ENCODE results near the gene BAZ2B.
"Not testable (repeated sequence)": the region's sequence is repeated elsewhere in the genome, so short reads cannot be mapped to it uniquely, and the experiment has no call there.

Gene BAZ2B

DNA sequence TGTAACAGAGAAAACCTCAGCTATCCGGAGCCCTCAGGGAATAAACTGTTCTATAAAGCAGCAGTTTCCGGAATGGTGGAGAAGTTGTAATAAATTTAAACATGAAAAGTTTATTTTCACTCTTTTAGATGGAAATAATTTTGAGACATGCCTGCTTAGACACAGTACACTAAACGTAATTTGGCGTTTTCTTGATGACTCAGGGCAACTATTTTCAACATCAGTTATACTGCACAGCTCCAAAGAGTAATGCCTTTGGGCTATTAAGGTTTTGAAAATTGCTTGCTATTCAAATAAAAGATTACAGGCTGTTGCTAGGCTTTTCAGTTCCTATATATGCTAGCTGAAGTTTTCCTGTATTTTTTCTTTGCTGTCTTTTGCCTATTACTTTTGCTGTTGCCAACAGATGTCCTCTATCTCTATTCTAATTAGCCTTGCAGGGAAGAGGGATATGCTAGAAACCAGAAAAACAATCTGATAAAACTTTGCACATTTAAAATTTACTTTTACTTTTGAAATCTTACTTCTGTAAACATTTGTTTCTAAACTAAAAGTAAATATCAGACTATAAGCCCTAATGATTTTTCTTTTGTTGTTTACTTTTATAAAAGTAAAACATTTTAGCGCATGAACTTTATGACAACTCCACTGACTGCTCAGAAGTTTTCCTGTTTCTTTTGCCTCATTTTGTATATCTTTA is 216.5 kb downstream of the BAZ2B start:
- peak; percentile 59 for DNase-seq

GRCh38 chr2:159396799-159397198 is 219.5 kb downstream of the BAZ2B start:
- DNase-seq, result no peak

DNA sequence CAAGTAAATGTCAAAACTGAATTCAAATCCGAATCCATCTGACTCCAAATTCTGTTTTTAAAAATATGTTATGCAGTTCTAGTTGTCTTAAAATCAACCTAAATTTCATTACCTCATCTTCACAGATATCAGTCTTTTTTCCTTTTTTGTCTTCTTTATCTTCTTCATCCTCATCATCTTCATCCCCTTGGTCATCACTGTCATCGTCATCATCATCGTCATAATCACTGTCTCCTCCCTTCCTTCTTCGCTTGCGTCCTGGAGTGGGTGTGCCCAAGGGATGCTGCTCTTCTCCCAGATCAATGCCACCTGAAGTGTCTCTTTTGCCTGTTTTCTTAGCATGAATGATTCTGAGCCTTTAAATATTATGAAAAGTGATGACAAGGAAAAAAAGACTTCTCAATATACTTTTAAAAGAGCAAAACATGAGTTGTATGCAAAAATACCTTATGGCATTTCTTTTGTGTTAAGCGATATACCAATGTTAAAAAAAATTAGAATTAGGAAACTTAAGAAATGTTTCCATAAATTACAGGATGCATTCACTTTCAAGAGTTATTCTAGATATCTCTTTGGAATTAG is 233.8 kb downstream of the BAZ2B start:
- DNase-seq, result no peak

GRCh38 chr2:159381574-159381973 is 234.8 kb downstream of the BAZ2B start:
- DNase-seq, result no peak

GRCh38 chr2:159380685-159381239 is 235.6 kb downstream of the BAZ2B start:
- no peak for DNase-seq

- no peak for DNase-seq
Measured at GRCh38 chr2:159379181-159379580, 237.2 kb downstream of the BAZ2B start.

DNA sequence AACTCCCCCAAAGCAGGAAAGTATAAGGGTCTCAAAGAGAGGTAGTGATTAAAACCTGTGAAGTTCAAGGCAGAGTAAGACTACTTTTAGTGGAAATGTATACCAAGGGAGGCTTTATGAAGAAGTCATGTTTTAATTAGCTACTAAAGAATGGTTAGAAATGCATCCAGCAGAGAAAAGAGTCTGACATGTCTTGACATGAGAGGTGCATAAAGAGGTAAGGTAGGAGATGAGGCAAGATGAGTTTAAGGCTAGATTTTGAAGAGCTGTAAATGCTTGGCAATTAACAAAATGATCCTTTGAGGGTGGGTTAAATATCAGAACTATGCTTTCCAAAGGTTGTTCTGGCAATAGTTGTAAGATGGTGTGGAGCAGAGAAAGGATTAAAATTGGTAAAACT is 241.1 kb downstream of the BAZ2B start:
- DNase-seq, result no peak

- DNase-seq, result no peak
Measured at GRCh38 chr2:159371506-159371905, 244.8 kb downstream of the BAZ2B start.

- no peak for DNase-seq
Measured at GRCh38 chr2:159366538-159366937, 249.8 kb downstream of the BAZ2B start.

GRCh38 chr2:159362816-159363251 is 253.5 kb downstream of the BAZ2B start:
- DNase-seq, result no peak

- no peak for DNase-seq
Measured at GRCh38 chr2:159362094-159362493, 254.3 kb downstream of the BAZ2B start.

- DNase-seq, result not testable (repeated sequence)
Measured at GRCh38 chr2:159361603-159362002, 254.7 kb downstream of the BAZ2B start.

- no peak for DNase-seq
Measured at GRCh38 chr2:159356053-159356554, 260.2 kb downstream of the BAZ2B start.

DNA sequence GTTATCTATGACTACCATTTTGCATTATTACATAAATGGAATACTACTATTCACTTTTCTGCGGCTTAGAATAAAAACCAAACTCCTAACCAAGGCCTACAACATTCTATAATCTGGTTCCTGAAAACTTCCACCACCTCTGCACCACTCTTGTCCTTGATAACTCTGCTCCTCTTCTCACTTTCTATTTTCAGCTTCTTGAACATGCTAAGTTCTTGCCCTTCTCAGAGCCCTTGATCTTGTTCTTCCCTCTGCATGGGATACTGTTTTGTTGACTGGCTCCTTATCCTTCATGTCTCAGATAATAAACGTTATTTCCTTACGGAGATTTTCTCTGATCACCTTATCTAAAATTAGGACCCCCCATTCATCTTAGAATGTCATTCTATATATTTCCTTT is 264.4 kb downstream of the BAZ2B start:
- DNase-seq, result no peak

GRCh38 chr2:159349674-159350299 is 266.6 kb downstream of the BAZ2B start:
- no peak for DNase-seq

DNA sequence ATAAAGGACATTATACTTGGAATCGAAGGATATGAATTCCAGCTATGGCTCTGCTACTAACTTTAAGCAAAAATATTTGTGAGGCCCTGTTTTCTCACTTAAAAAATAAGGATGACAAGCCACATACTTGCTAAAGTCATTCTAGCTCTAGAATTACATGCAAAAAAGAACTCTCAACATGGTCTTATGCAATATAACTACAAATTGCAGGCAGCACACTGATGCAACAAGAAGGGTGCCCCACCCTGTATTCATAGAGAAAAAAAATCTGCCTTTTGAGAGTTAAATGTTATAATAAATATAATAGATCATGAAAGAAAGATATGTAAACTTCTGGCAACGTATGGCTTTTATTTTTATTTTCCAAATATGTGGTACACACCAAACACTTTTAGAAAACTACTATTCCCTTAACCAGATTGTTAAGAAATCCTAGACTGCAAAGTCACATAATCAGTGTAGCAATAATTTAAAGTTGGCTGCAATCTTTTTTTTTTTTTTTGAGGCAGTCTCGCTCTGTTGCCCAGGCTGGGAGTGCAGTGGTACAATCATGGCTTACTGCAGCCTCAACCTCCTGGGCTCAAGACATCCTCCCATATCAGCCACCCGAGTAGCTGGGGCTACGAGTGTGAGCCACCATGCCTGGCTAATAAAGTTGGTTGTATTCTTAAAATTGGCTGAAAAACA is 289.6 kb downstream of the BAZ2B start:
- no peak for DNase-seq

GRCh38 chr2:159322419-159322818 is 293.9 kb downstream of the BAZ2B start:
- DNase-seq, result no peak

- DNase-seq, result no peak
Measured at GRCh38 chr2:159317392-159318088, 298.8 kb downstream of the BAZ2B start.

- no peak for DNase-seq
Measured at GRCh38 chr2:159307942-159308341, 308.4 kb downstream of the BAZ2B start.

DNA sequence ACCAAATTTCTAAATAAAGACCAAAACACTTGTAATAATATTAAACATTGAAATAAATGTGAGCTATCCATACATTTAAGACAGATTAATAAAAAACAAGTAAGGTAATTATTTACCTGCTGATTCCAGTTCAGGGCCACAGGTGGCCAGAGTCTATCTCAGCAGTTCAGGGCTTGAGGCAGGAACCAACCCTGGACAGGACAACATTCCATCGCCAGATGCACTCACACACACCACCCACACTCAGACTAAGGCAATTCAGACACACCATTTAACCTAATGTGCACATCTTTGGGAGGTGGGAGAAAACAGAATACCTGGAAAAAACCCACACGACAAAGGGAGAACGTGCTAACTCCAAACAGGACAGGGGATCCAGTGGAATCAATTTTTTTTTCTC is 315.8 kb downstream of the BAZ2B start:
- no peak for DNase-seq

- DNase-seq, result no peak
Measured at GRCh38 chr2:159298967-159299366, 317.4 kb downstream of the BAZ2B start.

DNA sequence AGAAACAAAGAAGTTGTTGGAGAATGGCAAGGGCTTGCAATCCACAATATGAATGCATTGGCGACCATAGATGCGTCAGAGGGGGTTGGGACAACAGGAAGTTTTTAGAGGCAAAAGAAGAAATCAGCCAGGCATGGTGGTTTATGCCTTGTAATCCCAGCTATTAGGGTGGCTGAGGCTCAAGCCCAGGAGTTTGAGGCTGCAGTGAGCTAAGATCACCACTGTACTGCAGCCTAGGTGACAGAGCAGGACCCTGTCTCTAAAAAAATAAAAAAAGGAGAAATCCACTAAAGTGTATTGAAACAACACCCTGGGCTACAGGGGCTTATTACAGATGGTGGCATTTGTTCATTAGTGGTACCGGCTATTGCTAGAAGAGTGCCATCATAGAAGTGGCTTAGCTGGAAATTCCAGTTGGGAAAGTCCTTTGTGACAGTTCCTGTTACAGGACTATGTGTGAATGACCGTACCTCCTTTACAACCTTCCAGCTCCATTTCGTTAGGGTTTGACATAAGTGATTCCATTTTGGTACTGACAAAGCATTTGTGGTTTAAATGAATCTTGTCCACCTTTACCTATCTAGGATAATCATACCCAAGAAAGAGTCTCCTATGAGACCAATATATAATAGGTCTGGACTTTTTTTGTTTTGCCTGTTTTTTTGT is 319.2 kb downstream of the BAZ2B start:
- no peak for DNase-seq
